Measurements from ENCODE around the gene SMCHD1. TPM values are rescaled to one million over a fixed set of nuclear protein-coding genes. Genes with fewer than 3 reads are reported as not detected.

SMCHD1 gene
- total and polyA plus RNA-seq, 2 donors (not counting 1 experiment from before 2014, with no cell fraction given), result 54.2 to 380 TPM

DNA sequence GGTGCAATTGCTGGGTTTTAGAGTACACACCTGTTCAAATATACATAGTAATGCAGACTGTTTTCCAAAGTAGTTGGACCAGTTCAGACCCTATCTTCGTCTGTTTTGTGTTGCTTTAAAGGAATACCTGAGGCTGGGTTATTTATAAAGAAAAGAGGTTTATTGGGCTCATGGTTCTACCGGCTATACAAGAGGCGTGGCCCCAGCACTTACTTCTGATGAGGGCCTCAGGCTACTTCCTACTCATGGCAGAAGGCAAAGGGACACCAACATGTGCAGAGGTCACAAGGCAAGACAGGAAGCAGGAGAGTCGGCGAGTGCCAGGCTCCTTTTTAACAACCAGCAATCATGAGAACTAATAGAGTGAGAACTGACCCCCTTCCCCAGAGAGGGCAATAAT, 169.3 kb downstream of the SMCHD1 start:
- Histone ChIP-seq H3K36me3 (replicated peaks in 1 of 2; ENCODE audit: control extremely low read depth in 1 of 2, control insufficient read depth in 1 of 2, extremely low read depth in 1 of 2, insufficient read depth in 2 of 2, low read length in 1 of 2) (no peaks in the 10 kb centered on the region), H3K4me1 (ENCODE audit: control insufficient read depth in 2 of 2, insufficient read depth in 2 of 2, low read length in 2 of 2) (no peaks in the 10 kb centered on the region), H3K4me2 (replicated peaks; ENCODE audit: low read depth, low read length, poor library complexity, severe bottlenecking) (no peak overlapping the region), H3K79me2 (ENCODE audit: control insufficient read depth, insufficient read depth, low read length) (no peaks in the 10 kb centered on the region), H3K9ac (ENCODE audit: low read length) (no peak overlapping the region), H2AFZ (ENCODE audit: insufficient read depth, low read depth, low read length, poor library complexity, severe bottlenecking) (no peak overlapping the region), H3K27ac (ENCODE audit: low read length in 2 of 2) (no peak overlapping the region), H3K27me3 (replicated peaks in 1 of 4; ENCODE audit: control extremely low read depth in 1 of 4, control insufficient read depth in 3 of 4, insufficient read depth in 4 of 4, low read length in 3 of 4) (no peaks in the 10 kb centered on the region), H4K20me1 (ENCODE audit: control insufficient read depth, insufficient read depth, low read length, poor library complexity, severe bottlenecking) (no peaks in the 10 kb centered on the region), H3K9me3 (ENCODE audit: control extremely low read depth in 1 of 3, control insufficient read depth in 2 of 3, insufficient read depth in 1 of 3, low read length in 2 of 3) (peaks cover 0 to 10% (median 1%) of the 10 kb centered on the region in 3 donors), H3K4me3 (ENCODE audit: control extremely low read depth in 1 of 5, extremely low read depth in 1 of 5, insufficient read depth in 1 of 5, low read depth in 2 of 5, low read length in 4 of 5) (no peak overlapping the region)
- 100% methylated on average over 4 of the region's 5 CpGs for WGBS (ENCODE audit: insufficient coverage)
- POLR2A ChIA-PET, result no interaction called here
- no peak for DNase-seq
- no peak overlapping the region for H3K4me3 Mint-ChIP-seq
- H3K27ac Mint-ChIP-seq, result no peak overlapping the region
- CTCF ChIA-PET, result no interaction called here
- intact Hi-C loops (cut with micrococcal nuclease), result no loop called here
- peaks cover 2% of the 10 kb centered on the region for H3K9me3 Mint-ChIP-seq (ENCODE audit: insufficient read depth)
- H3K4me1 Mint-ChIP-seq, result no peaks in the 10 kb centered on the region
- no peak for TF ChIP-seq EZH2 (IDR thresholded peaks at IDR 0.05; ENCODE audit: borderline replicate concordance, insufficient read depth, low read depth, low read length, poor library complexity, severe bottlenecking)
- TF ChIP-seq, protein P1, sequence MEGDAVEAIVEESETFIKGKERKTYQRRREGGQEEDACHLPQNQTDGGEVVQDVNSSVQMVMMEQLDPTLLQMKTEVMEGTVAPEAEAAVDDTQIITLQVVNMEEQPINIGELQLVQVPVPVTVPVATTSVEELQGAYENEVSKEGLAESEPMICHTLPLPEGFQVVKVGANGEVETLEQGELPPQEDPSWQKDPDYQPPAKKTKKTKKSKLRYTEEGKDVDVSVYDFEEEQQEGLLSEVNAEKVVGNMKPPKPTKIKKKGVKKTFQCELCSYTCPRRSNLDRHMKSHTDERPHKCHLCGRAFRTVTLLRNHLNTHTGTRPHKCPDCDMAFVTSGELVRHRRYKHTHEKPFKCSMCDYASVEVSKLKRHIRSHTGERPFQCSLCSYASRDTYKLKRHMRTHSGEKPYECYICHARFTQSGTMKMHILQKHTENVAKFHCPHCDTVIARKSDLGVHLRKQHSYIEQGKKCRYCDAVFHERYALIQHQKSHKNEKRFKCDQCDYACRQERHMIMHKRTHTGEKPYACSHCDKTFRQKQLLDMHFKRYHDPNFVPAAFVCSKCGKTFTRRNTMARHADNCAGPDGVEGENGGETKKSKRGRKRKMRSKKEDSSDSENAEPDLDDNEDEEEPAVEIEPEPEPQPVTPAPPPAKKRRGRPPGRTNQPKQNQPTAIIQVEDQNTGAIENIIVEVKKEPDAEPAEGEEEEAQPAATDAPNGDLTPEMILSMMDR (IDR thresholded peaks at IDR 0.05), result no peak
- no peaks in the 10 kb centered on the region for H3K27me3 Mint-ChIP-seq
- no peak for ATAC-seq (ENCODE audit: low read depth)

DNA sequence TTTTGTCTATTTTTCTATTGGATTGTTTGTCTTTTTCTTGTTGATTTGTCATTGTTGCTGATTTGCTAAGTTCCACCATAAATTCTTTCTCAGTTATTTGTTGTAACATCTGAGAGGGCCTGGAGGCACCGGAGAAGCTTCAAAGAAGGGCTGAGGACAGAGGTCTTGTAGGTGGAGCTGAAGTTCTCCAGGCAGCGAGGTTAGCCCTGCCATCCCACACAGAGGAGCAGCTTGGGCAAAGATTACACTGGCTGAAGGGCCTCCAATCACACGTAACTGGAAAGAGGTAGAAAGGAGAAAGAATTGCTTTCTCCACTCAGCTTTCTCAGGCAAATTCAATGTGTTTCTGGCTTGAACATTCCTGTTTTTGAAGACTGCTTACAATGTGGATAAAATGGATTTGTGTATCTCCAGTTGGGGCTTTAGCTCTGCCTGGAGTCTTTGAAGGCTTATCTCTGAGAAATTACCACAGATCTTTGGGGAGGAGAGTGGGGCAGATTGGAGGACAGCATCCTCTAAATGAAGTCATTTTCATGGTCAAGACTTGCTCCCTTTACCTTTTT, 170.2 kb downstream of the SMCHD1 start:
- no peak overlapping the region for H3K4me3 ChIP-seq (ENCODE audit: control extremely low read depth in 1 of 5, extremely low read depth in 1 of 5, insufficient read depth in 1 of 5, low read depth in 2 of 5, low read length in 4 of 5)
- no peaks in the 10 kb centered on the region for H3K36me3 ChIP-seq (replicated peaks in 1 of 2; ENCODE audit: control extremely low read depth in 1 of 2, control insufficient read depth in 1 of 2, extremely low read depth in 1 of 2, insufficient read depth in 2 of 2, low read length in 1 of 2)
- no peak overlapping the region for H3K4me2 ChIP-seq (replicated peaks; ENCODE audit: low read depth, low read length, poor library complexity, severe bottlenecking)
- H3K27me3 ChIP-seq (replicated peaks in 1 of 4; ENCODE audit: control extremely low read depth in 1 of 4, control insufficient read depth in 3 of 4, insufficient read depth in 4 of 4, low read length in 3 of 4), result no peaks in the 10 kb centered on the region
- no peaks in the 10 kb centered on the region for H4K20me1 ChIP-seq (ENCODE audit: control insufficient read depth, insufficient read depth, low read length, poor library complexity, severe bottlenecking)
- intact Hi-C loops (cut with micrococcal nuclease), result no loop called here
- Mint-ChIP-seq H3K4me3 (no peak overlapping the region), H3K27me3 (no peaks in the 10 kb centered on the region), H3K9me3 (ENCODE audit: insufficient read depth) (peaks cover 2% of the 10 kb centered on the region), H3K27ac (no peak overlapping the region), H3K4me1 (no peaks in the 10 kb centered on the region)
- DNase-seq (no peak), ATAC-seq (ENCODE audit: low read depth) (no peak)
- ChIA-PET CTCF (no interaction called here), POLR2A (interaction anchor here (0.6 kb wide), 1 partner anchor 19 kb away, joined by 3 read pairs; no protein-coding TSS in a partner anchor)
- TF ChIP-seq, protein P1 (IDR thresholded peaks at IDR 0.05), result no peak
- TF ChIP-seq EZH2 (IDR thresholded peaks at IDR 0.05; ENCODE audit: borderline replicate concordance, insufficient read depth, low read depth, low read length, poor library complexity, severe bottlenecking), result no peak
- no peak overlapping the region for H2AFZ ChIP-seq (ENCODE audit: insufficient read depth, low read depth, low read length, poor library complexity, severe bottlenecking)
- 100% methylated on average over 2 of the region's 3 CpGs for WGBS (ENCODE audit: insufficient coverage)
- no peaks in the 10 kb centered on the region for H3K4me1 ChIP-seq (ENCODE audit: control insufficient read depth in 2 of 2, insufficient read depth in 2 of 2, low read length in 2 of 2)
- H3K9me3 ChIP-seq (ENCODE audit: control extremely low read depth in 1 of 3, control insufficient read depth in 2 of 3, insufficient read depth in 1 of 3, low read length in 2 of 3), result peaks cover 0 to 10% (median under 1%) of the 10 kb centered on the region in 3 donors
- H3K79me2 ChIP-seq (ENCODE audit: control insufficient read depth, insufficient read depth, low read length), result no peaks in the 10 kb centered on the region
- H3K27ac ChIP-seq (ENCODE audit: low read length in 2 of 2), result no peak overlapping the region
- H3K9ac ChIP-seq (ENCODE audit: low read length), result no peak overlapping the region
